Inflammatory macrophage (primary cell): ENCODE data around the gene USP2.

Experiments
- DNase-seq, 2 donors: peaks; one replicate each; pipeline ENCODE4 v3.0.0-alpha.2; 2020 to 2022

USP2 gene

GRCh38 chr11:119341222-119342022 is 40.1 kb downstream of the USP2 start:
- DNase-seq = no peak

GRCh38 chr11:119340335-119341221 is 40.9 kb downstream of the USP2 start, which contains the start of gene C1QTNF5:
TSS of gene C1QTNF5 (minus strand) at chr11:119340883. CDS start at chr11:119340397, 486 bp downstream.
- no peak for DNase-seq

GRCh38 chr11:119339589-119340334 is 41.7 kb downstream of the USP2 start:
- peak in 1 of 2 donors; percentile 46 for DNase-seq

- no peak for DNase-seq
Measured at GRCh38 chr11:119338965-119339588, 42.4 kb downstream of the USP2 start.

GRCh38 chr11:119338318-119338890 is 43.1 kb downstream of the USP2 start:
- peak; percentile 65 to 69 for DNase-seq

GRCh38 chr11:119337581-119338317 is 43.7 kb downstream of the USP2 start:
- no peak for DNase-seq

GRCh38 chr11:119336744-119337469 is 44.6 kb downstream of the USP2 start:
- no peak for DNase-seq

GRCh38 chr11:119335655-119336543 is 45.6 kb downstream of the USP2 start:
- DNase-seq = no peak

- no peak for DNase-seq
Measured at GRCh38 chr11:119335091-119335654, 46.3 kb downstream of the USP2 start.

- peak; percentile 97 to 98 for DNase-seq
Measured at GRCh38 chr11:119334174-119334930, 47.1 kb downstream of the USP2 start, which contains the start of gene RNF26. TSS of gene RNF26 (plus strand) at chr11:119334527. CDS start at chr11:119335123, 596 bp downstream.

GRCh38 chr11:119332111-119332765 is 49.3 kb downstream of the USP2 start:
- no peak for DNase-seq

- no peak for DNase-seq
Measured at GRCh38 chr11:119330237-119330636, 51.3 kb downstream of the USP2 start.

GRCh38 chr11:119329320-119329719 is 52.2 kb downstream of the USP2 start:
- no peak for DNase-seq

GRCh38 chr11:119324189-119324588 is 57.3 kb downstream of the USP2 start:
- no peak for DNase-seq

GRCh38 chr11:119323532-119324033 is 57.9 kb downstream of the USP2 start:
- peak; percentile 70 to 74 for DNase-seq

- DNase-seq = no peak
Measured at GRCh38 chr11:119322921-119323531, 58.5 kb downstream of the USP2 start.

GRCh38 chr11:119322360-119322739 is 59.1 kb downstream of the USP2 start:
- no peak for DNase-seq
